ENCODE results near the gene CAPZA2.

DNA sequence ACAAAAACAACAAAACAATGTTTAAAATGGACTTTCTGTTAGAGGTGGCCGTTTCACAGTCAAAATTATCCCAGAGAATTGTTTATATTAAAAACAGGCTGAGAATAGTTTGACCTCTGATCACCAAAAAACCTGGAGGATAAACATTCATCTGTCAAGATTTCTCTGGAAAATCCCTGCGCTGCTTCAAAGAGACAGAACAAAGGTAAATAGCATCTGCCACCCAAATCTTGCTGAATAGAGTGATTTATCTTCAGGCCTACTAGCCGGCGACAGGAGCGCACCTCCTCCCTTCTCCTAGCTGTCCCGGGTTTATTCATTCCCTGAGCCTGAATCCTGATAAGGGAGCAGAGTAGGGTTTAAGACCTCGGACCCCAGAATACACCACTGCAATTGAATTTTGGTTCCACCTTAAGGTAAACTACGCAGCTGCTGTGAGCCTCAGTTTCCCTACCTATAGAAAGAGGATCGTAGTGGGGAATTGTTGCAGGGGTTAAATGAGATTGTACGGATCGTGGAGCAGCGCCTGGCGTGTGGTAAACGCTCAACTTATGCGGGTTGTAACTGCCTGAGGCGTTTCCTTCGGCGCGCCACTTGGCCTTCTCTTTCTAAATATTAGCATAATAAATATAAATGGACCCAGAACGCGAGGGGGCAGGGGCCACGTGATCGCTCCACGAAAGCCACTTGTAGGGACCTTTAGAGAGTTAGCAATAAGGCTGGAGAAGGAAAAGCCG, 90.4 kb downstream of the CAPZA2 start:
- no peak for TF ChIP-seq CTCF (IDR thresholded peaks at IDR 0.05)
- TF ChIP-seq POLR2A (IDR thresholded peaks at IDR 0.05): no peak
